Measurements from ENCODE around the gene CTTN.

DNA sequence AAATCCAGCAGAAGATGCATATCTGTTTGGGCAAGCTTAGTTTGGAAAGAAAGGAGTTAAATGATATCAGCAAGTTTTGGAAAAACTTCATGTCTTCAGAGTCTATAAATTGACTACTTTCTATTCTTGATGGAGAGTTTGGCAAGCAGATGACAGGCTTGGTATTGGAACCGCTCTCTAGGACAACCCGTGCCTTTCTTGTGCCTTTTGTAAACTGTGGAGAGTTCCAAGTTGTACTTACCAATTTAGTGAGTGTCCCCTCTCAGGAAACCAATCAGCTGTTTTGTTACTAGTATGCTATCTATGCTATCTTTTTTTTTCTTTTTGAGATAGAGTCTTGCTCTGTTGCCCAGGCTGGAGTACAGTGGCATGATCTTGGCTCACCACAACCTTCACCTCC, 43.7 kb upstream of the CTTN start:
- TF ChIP-seq, protein P1, sequence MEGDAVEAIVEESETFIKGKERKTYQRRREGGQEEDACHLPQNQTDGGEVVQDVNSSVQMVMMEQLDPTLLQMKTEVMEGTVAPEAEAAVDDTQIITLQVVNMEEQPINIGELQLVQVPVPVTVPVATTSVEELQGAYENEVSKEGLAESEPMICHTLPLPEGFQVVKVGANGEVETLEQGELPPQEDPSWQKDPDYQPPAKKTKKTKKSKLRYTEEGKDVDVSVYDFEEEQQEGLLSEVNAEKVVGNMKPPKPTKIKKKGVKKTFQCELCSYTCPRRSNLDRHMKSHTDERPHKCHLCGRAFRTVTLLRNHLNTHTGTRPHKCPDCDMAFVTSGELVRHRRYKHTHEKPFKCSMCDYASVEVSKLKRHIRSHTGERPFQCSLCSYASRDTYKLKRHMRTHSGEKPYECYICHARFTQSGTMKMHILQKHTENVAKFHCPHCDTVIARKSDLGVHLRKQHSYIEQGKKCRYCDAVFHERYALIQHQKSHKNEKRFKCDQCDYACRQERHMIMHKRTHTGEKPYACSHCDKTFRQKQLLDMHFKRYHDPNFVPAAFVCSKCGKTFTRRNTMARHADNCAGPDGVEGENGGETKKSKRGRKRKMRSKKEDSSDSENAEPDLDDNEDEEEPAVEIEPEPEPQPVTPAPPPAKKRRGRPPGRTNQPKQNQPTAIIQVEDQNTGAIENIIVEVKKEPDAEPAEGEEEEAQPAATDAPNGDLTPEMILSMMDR (IDR thresholded peaks at IDR 0.05; ENCODE audit: insufficient read depth, low read length) = no peak
- TF ChIP-seq, protein P2, sequence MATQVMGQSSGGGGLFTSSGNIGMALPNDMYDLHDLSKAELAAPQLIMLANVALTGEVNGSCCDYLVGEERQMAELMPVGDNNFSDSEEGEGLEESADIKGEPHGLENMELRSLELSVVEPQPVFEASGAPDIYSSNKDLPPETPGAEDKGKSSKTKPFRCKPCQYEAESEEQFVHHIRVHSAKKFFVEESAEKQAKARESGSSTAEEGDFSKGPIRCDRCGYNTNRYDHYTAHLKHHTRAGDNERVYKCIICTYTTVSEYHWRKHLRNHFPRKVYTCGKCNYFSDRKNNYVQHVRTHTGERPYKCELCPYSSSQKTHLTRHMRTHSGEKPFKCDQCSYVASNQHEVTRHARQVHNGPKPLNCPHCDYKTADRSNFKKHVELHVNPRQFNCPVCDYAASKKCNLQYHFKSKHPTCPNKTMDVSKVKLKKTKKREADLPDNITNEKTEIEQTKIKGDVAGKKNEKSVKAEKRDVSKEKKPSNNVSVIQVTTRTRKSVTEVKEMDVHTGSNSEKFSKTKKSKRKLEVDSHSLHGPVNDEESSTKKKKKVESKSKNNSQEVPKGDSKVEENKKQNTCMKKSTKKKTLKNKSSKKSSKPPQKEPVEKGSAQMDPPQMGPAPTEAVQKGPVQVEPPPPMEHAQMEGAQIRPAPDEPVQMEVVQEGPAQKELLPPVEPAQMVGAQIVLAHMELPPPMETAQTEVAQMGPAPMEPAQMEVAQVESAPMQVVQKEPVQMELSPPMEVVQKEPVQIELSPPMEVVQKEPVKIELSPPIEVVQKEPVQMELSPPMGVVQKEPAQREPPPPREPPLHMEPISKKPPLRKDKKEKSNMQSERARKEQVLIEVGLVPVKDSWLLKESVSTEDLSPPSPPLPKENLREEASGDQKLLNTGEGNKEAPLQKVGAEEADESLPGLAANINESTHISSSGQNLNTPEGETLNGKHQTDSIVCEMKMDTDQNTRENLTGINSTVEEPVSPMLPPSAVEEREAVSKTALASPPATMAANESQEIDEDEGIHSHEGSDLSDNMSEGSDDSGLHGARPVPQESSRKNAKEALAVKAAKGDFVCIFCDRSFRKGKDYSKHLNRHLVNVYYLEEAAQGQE (IDR thresholded peaks at IDR 0.05; ENCODE audit: insufficient replicate concordance, low read depth) = no peak

Measured in HL-60 (cell line).